ENCODE data around the gene CCNJL.

CCNJL gene

DNA sequence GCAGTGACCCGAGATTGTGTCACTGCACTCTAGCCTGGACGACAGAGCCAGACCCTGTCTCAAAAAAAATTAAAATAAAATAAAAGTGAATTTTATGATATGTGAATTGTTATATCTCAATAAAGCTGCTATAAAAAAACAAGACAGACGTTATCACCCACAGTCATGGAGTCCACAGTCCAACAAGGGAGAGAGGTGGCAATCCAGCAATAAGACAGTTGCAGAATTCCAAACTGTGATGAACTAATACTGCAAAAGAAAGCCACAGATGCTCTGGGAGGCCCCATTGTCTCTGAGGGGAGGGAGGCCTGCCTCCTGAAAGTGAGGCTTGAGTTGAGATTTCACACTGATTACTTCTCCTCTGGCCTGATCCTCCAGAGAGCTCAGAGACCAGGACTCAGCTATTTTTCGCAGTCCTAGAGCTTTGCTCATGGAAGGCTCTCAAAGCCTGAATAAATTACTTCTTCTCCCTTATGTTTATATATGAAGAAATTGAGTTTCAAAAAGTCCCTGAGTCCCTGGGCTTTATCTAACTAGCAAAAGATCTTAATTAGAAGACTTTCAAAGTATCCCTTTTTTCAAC lies 28.0 kb downstream of the CCNJL start:
- Histone ChIP-seq H3K36me3 (ENCODE audit: control insufficient read depth in 5 of 5, insufficient read depth in 5 of 5, low read length in 5 of 5) (peaks cover 0 to 2% (median 0%) of the 10 kb centered on the region in 5 donors), H3K4me1 (ENCODE audit: control insufficient read depth in 5 of 5, insufficient read depth in 5 of 5, low read length in 5 of 5) (peaks cover 0 to 11% (median 0%) of the 10 kb centered on the region in 5 donors), H3K4me3 (ENCODE audit: low read depth in 1 of 5, low read length in 5 of 5) (no peak overlapping the region), H3K9me3 (ENCODE audit: control insufficient read depth in 5 of 5, low read length in 5 of 5) (no peaks in the 10 kb centered on the region), H3K27ac (ENCODE audit: low read depth, low read length) (no peak overlapping the region), H3K27me3 (ENCODE audit: control insufficient read depth in 5 of 5, insufficient read depth in 4 of 5, low read length in 5 of 5) (peaks cover 0 to 5% (median 0%) of the 10 kb centered on the region in 5 donors), H3K9ac (ENCODE audit: low read length in 5 of 5) (no peak overlapping the region)

DNA sequence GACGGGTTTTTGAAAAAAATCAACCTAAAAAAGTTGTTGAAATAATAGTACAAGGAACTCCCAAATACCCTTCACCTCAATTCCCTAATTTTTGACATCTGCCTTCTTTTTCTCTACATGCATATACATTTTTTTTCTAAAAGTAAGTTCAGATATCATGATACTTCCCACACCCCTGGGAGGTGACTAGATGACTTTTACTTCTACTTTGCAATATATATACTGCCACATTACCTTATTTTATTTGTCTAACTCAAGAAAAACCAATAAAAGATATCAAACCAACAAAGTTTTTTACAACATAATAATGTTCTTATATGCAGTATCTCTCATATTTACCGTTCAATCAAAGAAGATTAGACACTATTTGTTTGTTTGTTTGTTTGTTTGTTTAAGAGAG lies 31.1 kb downstream of the CCNJL start:
- Histone ChIP-seq H3K9me3 (ENCODE audit: control insufficient read depth in 5 of 5, low read length in 5 of 5) (no peaks in the 10 kb centered on the region), H3K36me3 (ENCODE audit: control insufficient read depth in 5 of 5, insufficient read depth in 5 of 5, low read length in 5 of 5) (peaks cover 0 to 5% (median 0%) of the 10 kb centered on the region in 5 donors), H3K4me1 (ENCODE audit: control insufficient read depth in 5 of 5, insufficient read depth in 5 of 5, low read length in 5 of 5) (no peaks in the 10 kb centered on the region), H3K4me3 (ENCODE audit: low read depth in 1 of 5, low read length in 5 of 5) (no peak overlapping the region), H3K9ac (ENCODE audit: low read length in 5 of 5) (no peak overlapping the region), H3K27me3 (ENCODE audit: control insufficient read depth in 5 of 5, insufficient read depth in 4 of 5, low read length in 5 of 5) (peaks cover 0 to 5% (median 0%) of the 10 kb centered on the region in 5 donors), H3K27ac (ENCODE audit: low read depth, low read length) (no peak overlapping the region)

- H3K9ac ChIP-seq (ENCODE audit: low read length in 5 of 5) = no peak overlapping the region
- H3K27ac ChIP-seq (ENCODE audit: low read depth, low read length) = no peak overlapping the region
- H3K4me1 ChIP-seq (ENCODE audit: control insufficient read depth in 5 of 5, insufficient read depth in 5 of 5, low read length in 5 of 5) = no peaks in the 10 kb centered on the region
- H3K36me3 ChIP-seq (ENCODE audit: control insufficient read depth in 5 of 5, insufficient read depth in 5 of 5, low read length in 5 of 5) = peaks cover 0 to 5% (median 0%) of the 10 kb centered on the region in 5 donors
- peaks cover 0 to 2% (median 0%) of the 10 kb centered on the region in 5 donors for H3K27me3 ChIP-seq (ENCODE audit: control insufficient read depth in 5 of 5, insufficient read depth in 4 of 5, low read length in 5 of 5)
- H3K9me3 ChIP-seq (ENCODE audit: control insufficient read depth in 5 of 5, low read length in 5 of 5) = no peaks in the 10 kb centered on the region
- H3K4me3 ChIP-seq (ENCODE audit: low read depth in 1 of 5, low read length in 5 of 5) = no peak overlapping the region
These were observed 31.8 kb downstream of the CCNJL start for GRCh38 chr5:160280384-160281095.

DNA sequence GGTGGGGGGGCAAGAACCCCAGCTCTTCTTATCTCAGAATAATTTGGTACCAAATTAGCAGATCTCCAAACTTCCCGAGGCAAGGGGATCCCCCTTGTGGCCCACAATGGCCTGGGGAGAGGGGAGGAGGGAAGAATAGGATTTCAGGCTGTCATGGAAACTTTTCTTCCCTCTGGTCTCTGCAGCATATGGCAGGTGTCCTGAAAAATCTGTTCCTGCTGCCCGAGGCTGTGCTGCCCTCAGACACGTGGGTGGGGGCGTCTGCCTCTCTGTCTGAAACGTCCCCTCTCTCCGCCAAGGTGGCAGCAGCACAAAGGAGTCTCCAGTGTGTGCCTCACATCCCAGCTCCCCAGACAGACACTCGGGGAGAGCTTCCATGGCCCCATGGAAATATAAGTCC lies 34.0 kb downstream of the CCNJL start:
- Histone ChIP-seq H3K36me3 (ENCODE audit: control insufficient read depth in 5 of 5, insufficient read depth in 5 of 5, low read length in 5 of 5) (peaks cover 0 to 5% (median 0%) of the 10 kb centered on the region in 5 donors), H3K27ac (ENCODE audit: low read depth, low read length) (no peak overlapping the region), H3K27me3 (ENCODE audit: control insufficient read depth in 5 of 5, insufficient read depth in 4 of 5, low read length in 5 of 5) (no peaks in the 10 kb centered on the region), H3K9ac (ENCODE audit: low read length in 5 of 5) (no peak overlapping the region), H3K4me1 (ENCODE audit: control insufficient read depth in 5 of 5, insufficient read depth in 5 of 5, low read length in 5 of 5) (no peaks in the 10 kb centered on the region), H3K4me3 (ENCODE audit: low read depth in 1 of 5, low read length in 5 of 5) (no peak overlapping the region), H3K9me3 (ENCODE audit: control insufficient read depth in 5 of 5, low read length in 5 of 5) (no peaks in the 10 kb centered on the region)

DNA sequence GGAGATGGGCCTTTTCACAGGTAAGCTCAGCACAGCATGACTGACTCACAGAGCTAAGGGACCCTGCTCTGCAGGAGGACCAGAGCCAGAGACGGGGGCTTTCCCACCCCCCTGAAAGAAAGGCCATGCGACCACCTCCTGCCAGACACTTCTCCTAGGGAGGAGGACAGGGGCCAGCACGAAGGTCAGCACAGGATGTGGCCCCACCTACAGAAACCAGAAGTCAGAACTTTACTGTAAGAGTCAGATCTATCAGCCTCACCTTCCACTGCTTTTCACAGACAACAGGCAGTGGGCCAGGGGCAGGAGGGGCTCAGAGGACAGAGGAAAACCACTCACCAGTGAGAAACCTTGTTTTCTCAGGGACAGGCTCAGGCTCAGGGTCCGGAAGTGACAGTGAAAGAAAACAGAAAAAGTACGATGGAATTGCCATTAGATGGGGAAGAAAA lies 37.9 kb downstream of the CCNJL start:
- Histone ChIP-seq H3K4me3 (ENCODE audit: low read depth in 1 of 5, low read length in 5 of 5) (no peak overlapping the region), H3K9ac (ENCODE audit: low read length in 5 of 5) (no peak overlapping the region), H3K27me3 (ENCODE audit: control insufficient read depth in 5 of 5, insufficient read depth in 4 of 5, low read length in 5 of 5) (no peaks in the 10 kb centered on the region), H3K36me3 (ENCODE audit: control insufficient read depth in 5 of 5, insufficient read depth in 5 of 5, low read length in 5 of 5) (peaks cover 0 to 4% (median 0%) of the 10 kb centered on the region in 5 donors), H3K27ac (ENCODE audit: low read depth, low read length) (no peak overlapping the region), H3K9me3 (ENCODE audit: control insufficient read depth in 5 of 5, low read length in 5 of 5) (no peaks in the 10 kb centered on the region), H3K4me1 (ENCODE audit: control insufficient read depth in 5 of 5, insufficient read depth in 5 of 5, low read length in 5 of 5) (peaks cover 0 to 22% (median 11%) of the 10 kb centered on the region in 5 donors)

DNA sequence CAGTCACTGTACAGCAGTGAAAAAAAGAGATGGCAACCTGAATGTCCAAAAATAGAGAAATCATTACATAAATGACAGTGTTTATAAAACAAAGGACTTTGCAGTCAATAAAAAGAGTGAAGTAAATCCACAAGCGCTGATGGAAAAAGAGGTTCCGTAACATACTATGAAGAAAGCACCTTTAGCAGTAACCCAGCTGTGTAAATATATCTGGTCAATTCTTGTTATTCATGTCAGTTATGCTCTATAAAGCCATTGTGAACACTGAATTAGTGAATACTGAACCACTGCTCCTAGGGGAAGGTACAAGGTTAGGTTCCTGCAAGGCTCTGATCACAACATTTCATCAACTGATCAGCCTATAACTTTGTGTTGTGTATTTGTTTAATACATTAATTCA lies 39.5 kb downstream of the CCNJL start:
- peaks cover 8 to 38% (median 25%) of the 10 kb centered on the region in 5 donors for H3K4me1 ChIP-seq (ENCODE audit: control insufficient read depth in 5 of 5, insufficient read depth in 5 of 5, low read length in 5 of 5)

GRCh38 chr5:160272264-160272663 lies 40.1 kb downstream of the CCNJL start:
- Histone ChIP-seq H3K9me3 (ENCODE audit: control insufficient read depth in 5 of 5, low read length in 5 of 5) (no peaks in the 10 kb centered on the region), H3K27ac (ENCODE audit: low read depth, low read length) (no peak overlapping the region), H3K9ac (ENCODE audit: low read length in 5 of 5) (no peak overlapping the region), H3K27me3 (ENCODE audit: control insufficient read depth in 5 of 5, insufficient read depth in 4 of 5, low read length in 5 of 5) (no peaks in the 10 kb centered on the region), H3K36me3 (ENCODE audit: control insufficient read depth in 5 of 5, insufficient read depth in 5 of 5, low read length in 5 of 5) (no peaks in the 10 kb centered on the region), H3K4me1 (ENCODE audit: control insufficient read depth in 5 of 5, insufficient read depth in 5 of 5, low read length in 5 of 5) (peaks cover 8 to 38% (median 25%) of the 10 kb centered on the region in 5 donors), H3K4me3 (ENCODE audit: low read depth in 1 of 5, low read length in 5 of 5) (no peak overlapping the region)

More for the DNA sequence above, 39.5 kb downstream of the CCNJL start:
- Histone ChIP-seq H3K9ac (ENCODE audit: low read length in 5 of 5) (no peak overlapping the region), H3K36me3 (ENCODE audit: control insufficient read depth in 5 of 5, insufficient read depth in 5 of 5, low read length in 5 of 5) (no peaks in the 10 kb centered on the region), H3K4me3 (ENCODE audit: low read depth in 1 of 5, low read length in 5 of 5) (no peak overlapping the region), H3K27ac (ENCODE audit: low read depth, low read length) (no peak overlapping the region), H3K9me3 (ENCODE audit: control insufficient read depth in 5 of 5, low read length in 5 of 5) (no peaks in the 10 kb centered on the region), H3K27me3 (ENCODE audit: control insufficient read depth in 5 of 5, insufficient read depth in 4 of 5, low read length in 5 of 5) (no peaks in the 10 kb centered on the region)

DNA sequence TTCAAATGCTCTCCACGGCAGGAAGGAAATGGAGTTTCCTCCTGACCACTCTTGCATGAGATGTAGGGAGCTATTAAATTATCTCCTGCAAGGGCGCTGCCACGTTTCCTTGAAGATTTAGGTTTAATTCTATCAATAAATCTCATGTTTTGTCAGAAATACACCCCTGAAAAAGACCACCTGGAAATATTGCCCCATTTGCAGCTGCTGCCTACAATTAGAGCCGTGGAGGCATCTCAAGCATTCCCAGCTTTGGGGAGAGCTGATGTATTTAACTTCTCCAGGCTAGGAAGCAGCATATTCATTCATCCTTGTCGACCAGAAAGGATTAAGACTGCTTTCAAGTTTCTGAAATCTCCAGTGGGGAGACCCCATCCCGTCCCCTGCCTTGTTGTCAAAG lies 40.5 kb downstream of the CCNJL start:
- Histone ChIP-seq H3K27ac (ENCODE audit: low read depth, low read length) (no peak overlapping the region), H3K27me3 (ENCODE audit: control insufficient read depth in 5 of 5, insufficient read depth in 4 of 5, low read length in 5 of 5) (no peaks in the 10 kb centered on the region), H3K9me3 (ENCODE audit: control insufficient read depth in 5 of 5, low read length in 5 of 5) (no peaks in the 10 kb centered on the region), H3K36me3 (ENCODE audit: control insufficient read depth in 5 of 5, insufficient read depth in 5 of 5, low read length in 5 of 5) (no peaks in the 10 kb centered on the region), H3K9ac (ENCODE audit: low read length in 5 of 5) (no peak overlapping the region), H3K4me3 (ENCODE audit: low read depth in 1 of 5, low read length in 5 of 5) (no peak overlapping the region), H3K4me1 (ENCODE audit: control insufficient read depth in 5 of 5, insufficient read depth in 5 of 5, low read length in 5 of 5) (peaks cover 8 to 40% (median 25%) of the 10 kb centered on the region in 5 donors)

- H3K27ac ChIP-seq (ENCODE audit: low read depth, low read length) = no peak overlapping the region
- H3K9me3 ChIP-seq (ENCODE audit: control insufficient read depth in 5 of 5, low read length in 5 of 5) = no peaks in the 10 kb centered on the region
- H3K27me3 ChIP-seq (ENCODE audit: control insufficient read depth in 5 of 5, insufficient read depth in 4 of 5, low read length in 5 of 5) = no peaks in the 10 kb centered on the region
- H3K9ac ChIP-seq (ENCODE audit: low read length in 5 of 5) = no peak overlapping the region
- H3K36me3 ChIP-seq (ENCODE audit: control insufficient read depth in 5 of 5, insufficient read depth in 5 of 5, low read length in 5 of 5) = no peaks in the 10 kb centered on the region
- H3K4me3 ChIP-seq (ENCODE audit: low read depth in 1 of 5, low read length in 5 of 5) = no peak overlapping the region
- H3K4me1 ChIP-seq (ENCODE audit: control insufficient read depth in 5 of 5, insufficient read depth in 5 of 5, low read length in 5 of 5) = peaks cover 8 to 44% (median 25%) of the 10 kb centered on the region in 5 donors
These were observed 41.0 kb downstream of the CCNJL start for GRCh38 chr5:160271396-160271795.

GRCh38 chr5:160270704-160271103 lies 41.7 kb downstream of the CCNJL start:
- Histone ChIP-seq H3K36me3 (ENCODE audit: control insufficient read depth in 5 of 5, insufficient read depth in 5 of 5, low read length in 5 of 5) (no peaks in the 10 kb centered on the region), H3K4me1 (ENCODE audit: control insufficient read depth in 5 of 5, insufficient read depth in 5 of 5, low read length in 5 of 5) (peaks cover 8 to 46% (median 25%) of the 10 kb centered on the region in 5 donors), H3K27ac (ENCODE audit: low read depth, low read length) (no peak overlapping the region), H3K27me3 (ENCODE audit: control insufficient read depth in 5 of 5, insufficient read depth in 4 of 5, low read length in 5 of 5) (no peaks in the 10 kb centered on the region), H3K4me3 (ENCODE audit: low read depth in 1 of 5, low read length in 5 of 5) (no peak overlapping the region), H3K9ac (ENCODE audit: low read length in 5 of 5) (no peak overlapping the region), H3K9me3 (ENCODE audit: control insufficient read depth in 5 of 5, low read length in 5 of 5) (no peaks in the 10 kb centered on the region)

Data from subcutaneous abdominal adipose tissue (tissue), 5 donors.